ENCODE measurements around the gene CEP152.
A peak's percentile ranks its signal among the peaks of the same experiment; 100 is the strongest.

The CEP152 gene

GRCh38 chr15:48785712-48786111 lies 25.2 kb downstream of the CEP152 start:
- TF ChIP-seq CTCF (IDR thresholded peaks at IDR 0.05): no peak
- Mint-ChIP-seq H3K9me3 (no peaks in the 10 kb centered on the region), H3K27ac (no peak overlapping the region), H3K27me3 (ENCODE audit: low read depth, poor library complexity) (no peaks in the 10 kb centered on the region), H3K36me3 (ENCODE audit: low read depth) (peaks cover 64% of the 10 kb centered on the region), H3K4me1 (no peaks in the 10 kb centered on the region), H3K4me3 (no peak overlapping the region)
- DNase-seq: no peak

- no peaks in the 10 kb centered on the region for H3K27me3 Mint-ChIP-seq (ENCODE audit: low read depth, poor library complexity)
- H3K36me3 Mint-ChIP-seq (ENCODE audit: low read depth): peaks cover 63% of the 10 kb centered on the region
- H3K27ac Mint-ChIP-seq: no peak overlapping the region
- no peaks in the 10 kb centered on the region for H3K9me3 Mint-ChIP-seq
- no peak for DNase-seq
- H3K4me1 Mint-ChIP-seq: no peaks in the 10 kb centered on the region
- no peak for TF ChIP-seq CTCF (IDR thresholded peaks at IDR 0.05)
- H3K4me3 Mint-ChIP-seq: no peak overlapping the region
Measured at GRCh38 chr15:48785195-48785594, 25.7 kb downstream of the CEP152 start.

- Mint-ChIP-seq H3K4me1 (no peaks in the 10 kb centered on the region), H3K36me3 (ENCODE audit: low read depth) (peaks cover 59% of the 10 kb centered on the region), H3K27ac (peak overlapping the region; percentile 43), H3K4me3 (no peak overlapping the region), H3K9me3 (no peaks in the 10 kb centered on the region), H3K27me3 (ENCODE audit: low read depth, poor library complexity) (no peaks in the 10 kb centered on the region)
- no peak for TF ChIP-seq CTCF (IDR thresholded peaks at IDR 0.05)
- no peak for DNase-seq
Measured at GRCh38 chr15:48784756-48785155, 26.1 kb downstream of the CEP152 start.

GRCh38 chr15:48782911-48783310 lies 28.0 kb downstream of the CEP152 start:
- Mint-ChIP-seq H3K27ac (no peak overlapping the region), H3K9me3 (no peaks in the 10 kb centered on the region), H3K27me3 (ENCODE audit: low read depth, poor library complexity) (no peaks in the 10 kb centered on the region), H3K4me3 (no peak overlapping the region), H3K4me1 (no peaks in the 10 kb centered on the region), H3K36me3 (ENCODE audit: low read depth) (peaks cover 42% of the 10 kb centered on the region)
- TF ChIP-seq CTCF (IDR thresholded peaks at IDR 0.05): no peak
- DNase-seq: no peak

GRCh38 chr15:48781481-48782081 lies 29.3 kb downstream of the CEP152 start:
- DNase-seq: no peak
- Mint-ChIP-seq H3K9me3 (no peaks in the 10 kb centered on the region), H3K4me1 (no peaks in the 10 kb centered on the region), H3K27ac (no peak overlapping the region), H3K4me3 (no peak overlapping the region), H3K27me3 (ENCODE audit: low read depth, poor library complexity) (no peaks in the 10 kb centered on the region), H3K36me3 (ENCODE audit: low read depth) (peaks cover 38% of the 10 kb centered on the region)
- TF ChIP-seq CTCF (IDR thresholded peaks at IDR 0.05): no peak

- no peaks in the 10 kb centered on the region for H3K27me3 Mint-ChIP-seq (ENCODE audit: low read depth, poor library complexity)
- no peaks in the 10 kb centered on the region for H3K4me1 Mint-ChIP-seq
- no peak overlapping the region for H3K4me3 Mint-ChIP-seq
- no peaks in the 10 kb centered on the region for H3K9me3 Mint-ChIP-seq
- H3K36me3 Mint-ChIP-seq (ENCODE audit: low read depth): peaks cover 35% of the 10 kb centered on the region
- no peak for DNase-seq
- H3K27ac Mint-ChIP-seq: no peak overlapping the region
- TF ChIP-seq CTCF (IDR thresholded peaks at IDR 0.05): no peak
Measured at GRCh38 chr15:48781017-48781416, 29.9 kb downstream of the CEP152 start.

Measured in nephron progenitor cell (in vitro differentiated cells).